HG03432 (cell line): ENCODE data around the gene AP1AR.
A peak's percentile ranks its signal among the peaks of the same experiment; 100 is the strongest.
"Not testable (repeated sequence)": the region's sequence is repeated elsewhere in the genome, so short reads cannot be mapped to it uniquely, and the experiment has no call there.

Source experiments
- ATAC-seq: cut with Tn5 transposase; IDR thresholded peaks from one replicate; pipeline ENCODE4 v1.9.1; 2021; ENCODE audit warnings: mild to moderate bottlenecking, moderate library complexity; ENCODE audit not compliant: unreplicated experiment

Gene AP1AR, protein sequence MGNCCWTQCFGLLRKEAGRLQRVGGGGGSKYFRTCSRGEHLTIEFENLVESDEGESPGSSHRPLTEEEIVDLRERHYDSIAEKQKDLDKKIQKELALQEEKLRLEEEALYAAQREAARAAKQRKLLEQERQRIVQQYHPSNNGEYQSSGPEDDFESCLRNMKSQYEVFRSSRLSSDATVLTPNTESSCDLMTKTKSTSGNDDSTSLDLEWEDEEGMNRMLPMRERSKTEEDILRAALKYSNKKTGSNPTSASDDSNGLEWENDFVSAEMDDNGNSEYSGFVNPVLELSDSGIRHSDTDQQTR

DNA sequence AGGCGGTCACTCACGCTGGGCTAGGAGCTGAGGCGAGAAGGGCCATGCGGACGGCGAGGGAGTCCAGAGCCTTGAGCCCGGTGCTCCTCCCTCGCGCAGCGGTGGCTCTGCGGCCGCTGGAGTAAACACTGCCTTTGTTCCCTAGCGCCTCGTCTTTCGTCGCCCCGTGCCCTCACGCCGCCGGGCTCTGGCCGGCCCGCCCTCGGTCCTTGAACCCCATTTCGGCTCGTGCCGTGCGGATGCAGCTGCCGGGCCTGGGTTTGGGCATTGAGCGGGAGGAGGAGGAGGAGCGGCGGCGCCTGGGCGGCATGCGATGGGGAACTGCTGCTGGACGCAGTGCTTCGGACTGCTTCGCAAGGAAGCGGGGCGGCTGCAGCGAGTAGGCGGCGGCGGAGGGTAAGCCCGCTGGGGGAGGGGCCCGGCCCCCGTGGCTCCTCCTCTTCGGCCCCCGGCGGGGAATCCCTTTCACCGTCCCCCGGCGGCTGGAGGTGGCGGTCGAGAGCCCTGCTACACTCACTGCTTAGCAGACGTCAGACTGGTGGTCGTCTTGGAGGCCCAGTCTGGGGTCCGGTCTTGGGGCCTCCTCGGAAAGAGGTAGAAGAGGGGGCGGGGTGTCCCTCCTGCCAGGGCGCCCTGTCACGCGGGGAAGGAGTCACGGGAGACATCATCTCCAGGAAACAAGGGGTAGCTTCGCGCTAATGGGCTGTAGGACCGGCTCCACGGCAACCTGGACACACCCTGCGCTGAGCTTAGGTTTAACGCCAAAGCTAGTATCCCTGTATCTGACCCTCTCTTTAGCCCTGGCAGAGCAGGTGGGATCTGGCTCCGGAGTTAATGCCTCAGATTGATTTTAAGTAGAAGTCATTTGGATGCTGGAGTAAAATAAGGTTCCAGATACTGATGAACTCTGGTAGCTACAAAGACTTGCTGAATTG is at the start of gene AP1AR:
Gene AP1AR, plus strand, starts transcription at position 9 of the 935 bp plus-strand sequence. Its CDS starts 305 bp downstream, at position 314.
- ATAC-seq, result peak; percentile 72

DNA sequence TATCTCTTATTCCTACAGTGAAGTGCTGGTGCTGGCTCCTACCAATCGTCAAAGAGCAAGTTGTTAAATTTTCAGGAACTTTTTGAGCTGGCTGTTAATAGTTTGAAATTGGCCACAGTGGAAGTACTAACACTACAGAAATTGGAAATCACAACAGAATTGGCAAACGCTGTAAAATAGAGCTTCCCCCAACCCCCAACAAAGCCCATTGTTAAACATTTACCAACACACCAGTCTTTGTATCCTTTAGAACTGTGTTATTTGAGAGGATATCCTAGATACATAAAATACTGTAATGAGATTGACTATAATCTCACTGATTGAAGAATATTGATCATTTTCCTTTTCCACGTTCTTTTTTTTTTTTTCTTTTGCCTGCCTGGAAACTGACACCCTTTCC is 49.0 kb upstream of the AP1AR start:
- no peak for ATAC-seq

DNA sequence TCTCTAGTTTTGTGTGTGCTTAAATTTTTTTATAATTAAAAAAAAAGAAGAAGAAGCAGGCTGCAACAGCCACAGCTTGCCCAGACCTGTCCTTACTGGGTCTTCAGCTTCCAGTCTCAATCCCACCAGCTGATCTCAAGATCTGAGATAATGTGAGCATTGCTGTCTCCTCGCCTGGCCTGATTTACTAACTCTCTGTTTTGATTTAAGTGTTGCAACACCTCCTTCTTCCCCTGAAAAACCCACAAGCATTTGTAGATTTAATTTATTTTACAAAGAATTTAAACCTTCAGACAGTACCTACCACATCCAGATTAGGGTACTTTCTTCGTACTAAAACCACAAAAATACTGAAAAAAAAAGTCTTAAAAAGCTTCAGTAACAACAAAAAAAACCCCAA is 48.3 kb upstream of the AP1AR start:
- ATAC-seq, result no peak

DNA sequence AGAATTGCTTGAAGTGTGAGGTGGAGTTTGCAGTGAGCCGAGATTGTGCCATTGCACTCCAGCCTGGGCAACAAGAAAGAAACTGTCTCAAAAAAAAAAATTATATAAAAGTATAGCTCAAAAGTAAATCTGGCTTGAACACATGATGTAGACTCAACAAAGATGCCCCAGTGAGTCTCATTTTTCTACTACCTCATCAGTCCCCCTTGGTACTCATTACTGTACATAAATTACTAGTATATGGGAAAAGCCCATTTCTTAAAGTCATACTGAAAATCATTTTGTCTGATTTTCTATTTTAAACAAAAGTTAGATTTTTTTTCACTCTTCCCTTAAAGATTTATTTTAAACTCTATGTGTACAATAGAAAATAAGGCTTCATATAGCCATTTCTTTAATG is 47.1 kb upstream of the AP1AR start:
- no peak for ATAC-seq

DNA sequence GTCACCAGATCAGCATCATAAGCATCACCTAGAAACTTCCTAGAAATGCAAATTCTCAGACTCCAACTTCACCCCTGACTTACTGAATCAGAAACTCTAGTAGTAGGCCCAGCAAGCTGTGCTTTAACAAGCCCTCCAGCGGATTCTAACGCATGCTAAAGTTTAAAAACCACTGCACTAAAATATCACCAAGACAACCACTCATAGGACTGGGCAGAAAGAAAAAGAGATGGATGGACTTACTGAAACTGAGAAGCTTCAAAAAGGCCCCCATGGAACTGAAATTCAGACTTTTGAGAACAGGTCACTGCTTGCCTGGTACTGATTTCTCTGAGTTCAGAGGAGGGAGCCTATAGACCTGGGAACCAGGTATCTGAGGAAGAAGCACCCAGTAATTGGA is 46.3 kb upstream of the AP1AR start:
- peak; percentile 75 for ATAC-seq

DNA sequence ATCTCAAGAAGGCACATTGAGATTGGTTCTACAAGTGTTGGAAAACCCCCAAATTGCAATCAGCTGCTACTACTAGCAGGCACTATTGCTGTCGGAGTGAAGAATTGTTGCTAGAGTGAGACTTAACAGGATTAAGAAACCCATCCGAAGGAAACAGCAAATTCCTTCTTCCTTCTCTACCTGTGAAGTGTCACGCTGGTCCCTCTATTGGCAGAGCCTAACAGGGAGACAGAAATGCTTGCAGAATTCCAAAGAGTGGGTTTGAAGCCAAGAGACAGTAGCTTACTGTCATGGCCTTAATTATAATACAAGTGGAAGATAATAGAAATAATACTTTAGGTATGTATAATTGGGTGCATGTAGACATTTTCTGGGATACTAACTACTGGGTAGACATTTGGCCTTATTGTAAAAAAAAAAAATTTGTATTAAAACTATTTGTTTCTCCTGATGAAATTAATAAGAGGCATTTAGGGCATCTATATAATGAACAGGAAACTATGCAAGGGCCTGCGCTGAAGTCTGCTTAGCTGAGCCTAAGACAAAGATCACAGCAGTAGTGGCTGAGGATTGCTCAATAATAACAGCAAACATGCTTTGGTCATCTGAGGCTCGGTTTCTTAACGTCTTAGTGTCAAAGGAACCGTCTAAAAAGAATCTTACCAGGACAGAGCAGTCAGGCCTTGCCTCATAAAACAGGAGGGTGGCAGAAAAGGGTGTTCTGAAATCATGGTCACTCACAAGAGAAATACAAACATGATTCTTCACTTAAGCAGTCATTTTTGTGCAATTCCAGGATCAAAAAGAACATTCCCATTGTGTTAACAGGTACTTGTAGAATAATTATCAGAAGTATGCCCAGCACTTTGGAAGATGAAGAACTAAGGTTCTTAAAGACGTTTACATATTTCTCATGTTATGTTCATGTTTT is 45.6 kb upstream of the AP1AR start:
- no peak for ATAC-seq

DNA sequence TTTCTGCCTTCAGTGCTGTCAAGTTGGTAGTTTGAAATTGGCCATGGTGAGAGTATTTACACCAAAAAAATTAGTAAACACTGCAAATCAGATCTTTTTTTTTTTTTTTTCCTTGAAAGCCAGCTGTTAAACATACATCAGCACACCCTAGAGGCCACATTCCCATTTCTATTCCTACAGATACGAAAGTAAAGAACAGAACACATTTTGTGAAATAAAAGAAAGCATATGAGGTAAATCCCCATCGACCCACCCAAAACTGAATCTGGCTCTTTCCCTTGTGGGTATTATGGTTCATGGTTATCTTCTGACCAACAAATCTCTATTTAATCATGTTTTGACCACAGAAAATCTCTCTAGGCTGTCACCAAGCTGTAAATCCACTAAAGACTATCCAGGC is 41.8 kb upstream of the AP1AR start:
- no peak for ATAC-seq

DNA sequence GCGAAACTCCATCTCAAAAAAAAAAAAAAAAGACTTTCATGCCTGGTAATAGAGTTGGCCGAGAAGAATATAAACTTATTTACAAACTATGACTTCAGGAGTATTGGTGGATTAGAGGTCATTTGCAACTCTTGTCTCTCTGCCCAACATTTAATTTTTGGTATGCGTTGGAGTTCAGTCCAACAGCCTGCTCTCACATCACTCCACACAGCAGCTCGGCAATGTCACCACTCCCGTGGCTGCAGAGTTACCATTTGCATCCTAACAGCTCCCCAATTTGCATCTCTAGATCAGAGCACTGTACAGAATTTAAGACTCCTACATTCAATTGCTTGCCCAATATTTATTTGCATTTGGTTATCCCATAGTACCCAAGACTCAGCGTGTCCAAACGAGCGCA is 40.9 kb upstream of the AP1AR start:
- ATAC-seq, result no peak

DNA sequence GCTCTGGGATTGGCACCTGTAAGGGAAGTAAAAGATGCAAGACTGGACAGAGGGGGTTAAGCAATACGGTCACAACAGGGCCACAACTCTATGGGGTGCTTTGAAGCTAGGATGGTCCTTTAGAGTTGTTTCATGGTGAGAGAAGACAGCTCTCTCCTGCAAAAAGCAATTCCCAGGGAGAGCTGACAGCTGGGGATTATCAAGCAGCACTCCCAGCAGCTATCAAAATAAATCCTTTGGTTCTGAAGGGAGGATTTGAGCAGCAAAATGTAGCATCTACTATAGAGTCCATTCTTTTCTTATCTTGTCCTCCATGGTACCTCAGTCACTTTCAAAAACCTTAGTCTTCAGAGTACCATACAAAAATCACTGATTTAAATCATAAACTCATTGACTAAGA is 35.1 kb upstream of the AP1AR start:
- ATAC-seq, result no peak

DNA sequence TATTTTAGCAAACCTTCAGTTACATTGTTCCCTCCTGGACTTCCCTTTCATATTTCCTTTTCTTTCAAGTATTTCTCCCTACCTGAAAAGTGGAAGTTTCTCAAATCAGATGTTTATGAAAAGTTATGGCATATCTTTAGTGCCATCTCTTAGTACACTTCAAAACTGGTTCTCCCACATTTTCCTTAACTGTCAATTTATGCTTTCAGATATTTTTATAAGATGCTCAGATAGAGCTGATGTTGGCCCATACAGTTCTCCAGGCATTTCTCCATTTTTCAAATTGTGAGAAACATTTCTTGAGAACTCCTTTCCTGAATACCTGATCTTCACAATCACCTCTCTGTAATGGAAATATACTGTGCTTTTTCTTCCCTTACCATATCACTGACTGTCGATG is 32.5 kb upstream of the AP1AR start:
- peak; percentile 8 for ATAC-seq

DNA sequence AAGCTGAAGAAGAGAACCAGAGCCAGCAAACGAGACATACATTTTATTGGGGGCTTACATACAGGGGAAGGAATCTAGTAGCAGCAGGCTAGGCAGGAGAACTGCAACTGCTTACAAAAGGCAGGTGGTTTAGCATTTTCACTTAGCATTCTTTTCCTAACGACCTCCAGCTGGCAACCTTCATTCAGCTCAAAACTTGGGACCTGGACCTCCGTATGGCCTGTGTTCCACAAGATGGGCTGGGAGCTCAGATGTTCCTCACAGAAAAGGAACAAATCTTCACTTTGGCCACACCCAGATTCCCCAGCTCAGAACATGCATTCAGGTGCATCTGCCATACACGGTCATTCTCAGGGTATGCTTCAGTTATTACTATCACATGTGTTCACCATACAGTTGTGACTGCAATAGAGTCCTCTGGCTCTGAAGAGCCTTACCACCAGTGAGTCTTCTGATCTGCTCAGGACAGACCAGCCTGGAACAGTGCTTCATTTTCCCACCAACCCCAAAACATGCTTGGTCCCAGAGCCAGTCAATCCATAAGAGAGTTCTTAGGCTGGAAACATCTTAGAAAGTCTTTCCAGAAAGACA is 29.6 kb upstream of the AP1AR start:
- ATAC-seq, result peak; percentile 34

DNA sequence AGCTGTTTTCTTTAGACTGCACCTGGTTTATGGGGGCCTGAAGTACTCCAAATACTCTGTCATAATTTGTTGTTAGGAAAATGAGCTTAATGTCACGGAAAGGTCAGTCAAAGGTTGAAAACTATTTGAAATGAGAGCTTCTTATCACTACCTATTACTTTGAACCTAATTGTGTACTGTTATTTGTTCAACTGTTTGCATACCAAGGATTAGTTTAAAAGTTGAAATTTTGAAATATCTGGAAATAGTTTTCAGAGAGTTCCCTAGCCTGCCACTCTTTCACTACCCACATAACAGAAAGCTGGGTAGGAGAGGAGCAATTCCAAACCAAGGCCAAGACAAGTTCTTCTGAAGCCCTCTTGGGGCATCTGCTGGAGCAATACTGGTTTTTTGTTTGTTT is 28.0 kb upstream of the AP1AR start:
- ATAC-seq, result no peak

DNA sequence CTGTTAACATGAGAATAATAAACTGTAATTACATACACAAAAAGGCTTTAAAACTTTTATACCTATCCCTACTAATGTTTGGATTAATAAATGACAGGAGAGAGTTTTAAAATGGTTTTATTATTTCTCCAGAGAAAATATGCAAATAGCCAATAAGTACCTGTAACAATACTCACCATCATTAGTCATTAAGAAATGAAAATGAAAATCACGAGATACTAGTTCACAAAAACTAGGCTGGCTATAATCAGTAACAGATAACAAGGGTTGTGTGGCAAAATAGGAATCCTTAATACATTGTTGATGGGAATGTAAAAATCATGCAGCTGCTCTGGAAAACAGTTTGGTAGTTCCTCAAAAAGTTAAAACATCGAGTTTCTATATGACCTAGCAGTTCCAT is 25.2 kb upstream of the AP1AR start:
- no peak for ATAC-seq

DNA sequence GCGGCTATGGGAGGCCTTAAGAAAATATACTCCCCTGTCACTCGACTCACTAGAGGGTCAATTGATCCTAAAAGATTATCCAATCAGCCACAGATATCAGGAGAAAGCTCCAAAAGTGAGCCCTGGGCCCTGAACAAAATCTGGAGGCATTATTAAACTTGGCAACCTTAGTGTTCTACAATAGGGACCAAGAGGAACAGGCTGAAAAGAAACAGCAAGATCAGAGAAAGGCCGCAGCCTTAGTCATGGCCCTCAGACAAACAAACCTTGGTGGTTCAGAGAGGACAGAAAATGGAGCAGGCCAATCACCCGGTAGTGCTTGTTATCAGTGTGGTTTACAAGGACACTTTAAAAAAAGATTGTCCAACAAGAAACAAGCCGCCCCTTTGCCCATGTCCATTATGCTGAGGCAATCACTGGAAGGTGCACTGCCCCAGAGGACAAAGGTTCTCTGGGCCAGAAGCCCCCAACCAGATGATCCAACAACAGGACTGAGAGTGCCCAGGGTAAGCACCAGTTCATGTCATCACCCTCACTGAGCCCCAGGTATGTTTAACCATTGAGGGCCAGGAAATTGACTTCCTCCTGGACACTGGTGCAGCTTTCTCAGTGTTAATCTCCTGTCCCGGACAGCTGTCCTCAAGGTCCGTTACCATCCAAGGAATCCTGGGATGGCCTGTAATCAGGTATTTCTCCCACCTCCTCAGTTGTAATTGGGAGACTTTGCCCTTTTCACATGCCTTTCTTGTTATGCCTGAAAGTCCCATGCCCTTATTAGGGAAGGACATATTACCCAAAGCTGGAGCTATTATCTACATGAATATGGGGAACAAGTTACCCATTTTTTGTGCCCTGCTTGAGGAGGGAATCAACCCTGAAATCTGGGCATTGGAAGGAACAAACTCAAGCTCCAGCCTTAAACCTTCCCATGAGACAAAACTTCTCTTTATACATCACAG is 23.2 kb upstream of the AP1AR start:
- ATAC-seq, result not testable (repeated sequence)

DNA sequence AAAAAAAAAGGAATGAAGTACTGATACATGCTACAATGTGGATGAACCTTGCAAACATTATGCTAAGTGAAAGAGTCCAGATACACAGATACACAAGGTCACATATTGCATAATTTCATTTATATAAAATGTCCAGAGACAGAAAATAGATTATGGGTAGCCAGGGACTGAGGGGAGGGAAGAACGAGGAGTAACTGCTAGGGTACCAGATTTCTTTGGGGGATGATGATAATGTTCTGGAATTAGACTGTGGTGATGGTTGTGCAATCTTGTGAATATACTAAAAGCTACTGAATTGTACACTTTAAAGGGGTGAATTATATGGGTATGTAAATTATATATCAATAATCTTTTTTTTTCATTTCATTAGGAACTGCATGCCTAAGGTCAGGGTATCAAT is 20.8 kb upstream of the AP1AR start:
- ATAC-seq, result no peak

DNA sequence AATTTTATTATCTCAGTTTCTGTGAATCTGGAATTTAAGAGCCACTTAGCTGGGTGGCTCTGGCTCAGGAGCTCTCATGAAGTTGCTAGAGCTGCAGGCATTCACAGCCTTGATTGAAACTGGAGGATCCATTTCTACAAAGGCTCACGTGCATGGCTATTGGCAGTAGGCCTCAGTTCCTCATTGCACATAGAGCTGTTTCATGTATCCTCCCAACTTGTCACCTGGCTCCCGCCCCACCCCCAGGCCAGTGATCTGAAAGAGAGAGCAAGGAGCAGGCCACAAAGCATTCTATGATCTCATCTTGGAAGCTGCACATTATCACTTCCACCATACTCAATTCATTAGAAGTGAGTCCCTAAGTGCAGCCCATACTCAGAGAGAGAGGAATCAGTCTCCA is 18.5 kb upstream of the AP1AR start:
- peak; percentile 72 for ATAC-seq

DNA sequence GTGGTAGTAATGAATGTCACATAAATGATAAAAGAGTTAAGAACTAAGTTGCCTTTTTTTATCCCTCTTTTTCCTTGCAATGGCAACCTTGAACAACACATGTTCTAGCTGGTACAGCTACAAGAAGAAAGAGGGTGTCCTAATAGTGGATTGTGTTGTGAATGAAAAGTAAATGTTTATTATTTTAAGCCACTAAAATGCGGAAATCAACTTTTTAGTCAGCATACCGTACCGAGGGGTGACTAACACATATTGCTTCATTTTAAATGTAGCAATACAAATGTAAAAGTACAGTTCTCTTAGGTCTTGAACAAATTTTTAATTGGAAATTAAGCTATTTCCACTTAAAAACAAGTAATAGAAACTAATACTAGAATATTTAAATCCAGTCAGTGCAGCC is 17.7 kb upstream of the AP1AR start:
- ATAC-seq, result no peak

DNA sequence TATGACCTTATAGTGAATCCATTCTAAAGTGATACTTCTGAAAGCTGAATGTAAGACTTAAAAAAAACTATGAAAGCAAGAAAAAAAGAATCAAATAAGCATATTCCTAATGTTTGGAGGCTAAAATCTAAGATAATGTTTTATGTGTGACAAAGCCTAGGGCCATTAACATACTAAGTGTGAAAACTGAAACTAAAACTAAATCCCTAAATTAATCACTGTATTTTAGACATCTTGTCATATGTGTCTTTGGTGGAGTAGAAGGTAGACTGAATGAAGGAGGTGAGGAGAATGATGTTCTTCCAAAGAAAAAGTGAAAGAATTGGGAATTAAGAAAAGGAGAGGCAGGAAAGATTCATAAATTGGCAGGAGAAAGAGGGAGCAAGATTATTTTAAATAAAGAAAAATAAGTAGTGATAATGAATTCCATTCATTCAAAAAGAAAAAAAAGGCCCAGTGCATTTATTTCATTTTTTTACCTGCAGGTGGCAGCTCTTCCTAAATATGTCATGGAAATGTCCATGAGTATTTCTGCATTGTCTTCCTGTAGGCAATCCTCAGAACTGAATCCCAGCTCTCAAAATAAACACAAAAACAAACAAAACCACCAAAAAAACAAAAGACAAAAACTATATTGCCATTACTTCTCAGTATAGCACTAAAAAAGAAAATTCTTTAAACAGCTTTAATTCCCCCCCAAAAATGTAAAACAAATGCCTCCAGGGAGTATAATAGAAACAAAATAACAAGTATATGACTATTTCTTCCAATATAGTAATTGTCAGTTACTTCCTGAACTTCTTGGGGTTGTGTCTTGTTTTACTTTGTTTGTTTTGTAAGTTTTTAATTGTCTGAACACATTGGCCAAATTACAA is 17.0 kb upstream of the AP1AR start:
- ATAC-seq, result peak; percentile 67
